Lower leg skin (tissue), 4 donors: ENCODE data around the gene SRRM2. TPM values are rescaled to one million over a fixed set of nuclear protein-coding genes. Genes with fewer than 3 reads are reported as not detected.

Source experiments
- DNase-seq, 2 donors: peaks; one replicate each; pipeline ENCODE4 v3.0.0-alpha.2; 2019; ENCODE audit warnings: low spot score in 2 of 2
- H3K4me3 ChIP-seq: fragments of 200-600 bp; sonication (generic); 2 replicates; pipeline ENCODE4 v1.5.1; 2017; ENCODE audit warnings: mild to moderate bottlenecking, low read depth; ENCODE audit not compliant: poor library complexity, severe bottlenecking
- POLR2A ChIP-seq, 2 donors: fragments of 450-650 bp; IDR thresholded peaks; one replicate each; pipeline ENCODE4 v1.6.1; 2016 to 2017; ENCODE audit warnings: antibody characterized with exemption in 2 of 2, mild to moderate bottlenecking in 1 of 2, moderate library complexity in 1 of 2
- WGBS, 2 donors: methylation state at CpG; one replicate each; pipeline ENCODE4 v1.1.5; 2018; 5-methylcytosine and 5-hydroxymethylcytosine counted together
- intact Hi-C: fragments of 100-400 bp; cut with DNase I; formaldehyde crosslinking; loops from one replicate; pipeline ENCODE4 v1.15.0; 2023; ENCODE audit warnings: low total_unique reads
- total RNA-seq, 4 donors: library from RNA; depleted of rRNA; stranded (reverse); fragments of >200 nt; gene quantifications; one replicate each; pipeline ENCODE4 v1.1.0, GENCODE V29; 2016
- TF ChIP-seq, protein P1 (sequence below), 3 donors: fragments of 450-650 bp; IDR thresholded peaks; one replicate each; pipeline ENCODE4 v1.5.1; 2016; ENCODE audit warnings: antibody characterized with exemption in 3 of 3, mild to moderate bottlenecking in 3 of 3, moderate library complexity in 2 of 3

Gene SRRM2
- total RNA-seq, 4 donors from 2014 or later: 257 to 830 (median 272) TPM

GRCh38 chr16:2771496-2772402, 19.3 kb downstream of the SRRM2 start:
- intact Hi-C loops: no loop called here
- TF ChIP-seq, protein P1, sequence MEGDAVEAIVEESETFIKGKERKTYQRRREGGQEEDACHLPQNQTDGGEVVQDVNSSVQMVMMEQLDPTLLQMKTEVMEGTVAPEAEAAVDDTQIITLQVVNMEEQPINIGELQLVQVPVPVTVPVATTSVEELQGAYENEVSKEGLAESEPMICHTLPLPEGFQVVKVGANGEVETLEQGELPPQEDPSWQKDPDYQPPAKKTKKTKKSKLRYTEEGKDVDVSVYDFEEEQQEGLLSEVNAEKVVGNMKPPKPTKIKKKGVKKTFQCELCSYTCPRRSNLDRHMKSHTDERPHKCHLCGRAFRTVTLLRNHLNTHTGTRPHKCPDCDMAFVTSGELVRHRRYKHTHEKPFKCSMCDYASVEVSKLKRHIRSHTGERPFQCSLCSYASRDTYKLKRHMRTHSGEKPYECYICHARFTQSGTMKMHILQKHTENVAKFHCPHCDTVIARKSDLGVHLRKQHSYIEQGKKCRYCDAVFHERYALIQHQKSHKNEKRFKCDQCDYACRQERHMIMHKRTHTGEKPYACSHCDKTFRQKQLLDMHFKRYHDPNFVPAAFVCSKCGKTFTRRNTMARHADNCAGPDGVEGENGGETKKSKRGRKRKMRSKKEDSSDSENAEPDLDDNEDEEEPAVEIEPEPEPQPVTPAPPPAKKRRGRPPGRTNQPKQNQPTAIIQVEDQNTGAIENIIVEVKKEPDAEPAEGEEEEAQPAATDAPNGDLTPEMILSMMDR (IDR thresholded peaks at IDR 0.05): no peak
- no peak for TF ChIP-seq POLR2A (IDR thresholded peaks at IDR 0.05)
- 74 to 80% methylated on average over 18 of the region's 18 CpGs for WGBS, 2 donors
- no peak for DNase-seq
- no peak overlapping the region for H3K4me3 ChIP-seq

- WGBS, 2 donors: 76 to 82% methylated on average over 12 of the region's 12 CpGs
- TF ChIP-seq POLR2A (IDR thresholded peaks at IDR 0.05): no peak
- TF ChIP-seq, protein P1 (IDR thresholded peaks at IDR 0.05): no peak
- H3K4me3 ChIP-seq: no peak overlapping the region
- DNase-seq: no peak
- intact Hi-C loops: no loop called here
Observed at GRCh38 chr16:2773188-2773968, 20.9 kb downstream of the SRRM2 start.

- no peak for TF ChIP-seq POLR2A (IDR thresholded peaks at IDR 0.05)
- TF ChIP-seq, protein P1 (IDR thresholded peaks at IDR 0.05): no peak
- WGBS, 2 donors: 69 to 72% methylated on average over 7 of the region's 7 CpGs
- no peak overlapping the region for H3K4me3 ChIP-seq
- intact Hi-C loops: no loop called here
- DNase-seq: no peak
Observed at GRCh38 chr16:2774161-2774891, 21.9 kb downstream of the SRRM2 start.

GRCh38 chr16:2775131-2775716, 22.8 kb downstream of the SRRM2 start:
- intact Hi-C loops: no loop called here
- no peak for TF ChIP-seq POLR2A (IDR thresholded peaks at IDR 0.05)
- TF ChIP-seq, protein P1 (IDR thresholded peaks at IDR 0.05): no peak
- WGBS, 2 donors: 62 to 66% methylated on average over 4 to 6 of the region's 7 CpGs
- no peak for DNase-seq
- no peak overlapping the region for H3K4me3 ChIP-seq

DNA sequence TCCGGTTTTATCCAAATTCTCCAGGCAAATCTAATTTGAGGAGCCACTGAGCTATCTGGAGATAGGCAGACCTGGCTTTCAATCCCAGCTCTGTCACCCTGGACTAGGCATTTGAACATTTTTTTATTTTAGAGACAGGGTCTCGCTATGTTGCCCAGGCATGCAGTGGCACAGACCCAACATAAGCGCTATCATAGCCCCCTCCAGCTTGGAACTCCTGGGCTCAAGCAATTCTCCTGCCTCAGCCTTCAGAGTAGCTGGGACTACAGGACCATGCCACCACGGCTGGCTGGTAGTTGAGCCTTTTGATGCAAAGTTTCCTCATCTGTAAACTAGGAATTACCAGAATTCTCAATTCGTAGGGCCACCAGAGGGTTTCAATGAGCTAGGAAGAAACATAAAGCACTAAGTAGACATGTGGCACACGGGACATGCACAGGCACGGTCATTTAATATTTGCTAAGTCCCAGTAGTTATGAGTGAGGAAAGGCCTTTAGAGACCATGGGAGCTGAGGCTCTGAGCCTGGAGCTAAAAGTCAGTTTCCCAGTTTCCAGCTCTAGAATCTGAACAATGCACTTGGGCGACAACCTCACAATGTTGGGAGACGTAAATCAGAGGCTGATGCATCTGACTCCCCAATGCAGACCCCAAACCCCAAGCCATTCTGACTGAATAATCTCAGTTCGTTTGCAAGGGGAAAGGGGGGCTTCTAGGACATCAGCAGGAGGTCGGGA, 23.5 kb downstream of the SRRM2 start:
- no peak for DNase-seq
- H3K4me3 ChIP-seq: peak overlapping the region; percentile 85
- TF ChIP-seq POLR2A (IDR thresholded peaks at IDR 0.05): no peak
- TF ChIP-seq, protein P1 (IDR thresholded peaks at IDR 0.05): no peak
- 40 to 41% methylated on average over 11 of the region's 11 CpGs for WGBS, 2 donors
- intact Hi-C loops: no loop called here
